HepG2 (cell line): ENCODE results near the gene ACTN4. TPM values are rescaled to one million over a fixed set of nuclear protein-coding genes. Genes with fewer than 3 reads are reported as not detected.
A peak's percentile ranks its signal among the peaks of the same experiment; 100 is the strongest.

ENCODE experiments used
- ARNT ChIP-seq: fragments of 450-650 bp; IDR thresholded peaks from 2 replicates; pipeline ENCODE4 v1.6.1; 2017
- DPF2 ChIP-seq: sonication (generic); formaldehyde crosslinking; IDR thresholded peaks from 2 replicates; pipeline ENCODE4 v1.4.0; 2020; ENCODE audit warnings: mild to moderate bottlenecking, low read depth, missing genetic modification reagents, borderline replicate concordance
- HNF4G ChIP-seq, 2 experiments: sonication (generic) in 1 of 2; formaldehyde crosslinking in 1 of 2; IDR thresholded peaks; 2 replicates each; pipeline versions ENCODE4 v1.4.0 to v1.6.1; 2011 to 2020; ENCODE audit warnings: borderline replicate concordance in 2 of 2, low read depth in 2 of 2, mild to moderate bottlenecking in 2 of 2, low read length in 1 of 2, missing genetic modification reagents in 1 of 2, moderate library complexity in 1 of 2
- KAT2B ChIP-seq: fragments of 150-350 bp; IDR thresholded peaks from 2 replicates; pipeline ENCODE4 v1.6.1; 2014; ENCODE audit warnings: low read depth, low read length, borderline replicate concordance
- PHF8 ChIP-seq: sonication (generic); formaldehyde crosslinking; IDR thresholded peaks from 2 replicates; pipeline ENCODE4 v1.5.0; 2020; ENCODE audit warnings: missing genetic modification reagents
- RXRB ChIP-seq: IDR thresholded peaks from 2 replicates; pipeline ENCODE4 v1.6.1; 2016; ENCODE audit warnings: borderline replicate concordance, missing genetic modification reagents, missing compliant biosample characterization
- SETDB1 ChIP-seq: sonication (generic); formaldehyde crosslinking; IDR thresholded peaks from 2 replicates; pipeline ENCODE4 v1.5.1; 2020; ENCODE audit warnings: missing genetic modification reagents, mild to moderate bottlenecking, borderline replicate concordance
- SMAD9 ChIP-seq: sonication (generic); formaldehyde crosslinking; IDR thresholded peaks from 2 replicates; pipeline ENCODE4 v1.5.1; 2020; ENCODE audit warnings: mild to moderate bottlenecking, missing genetic modification reagents
- SP140L ChIP-seq: sonication (generic); formaldehyde crosslinking; IDR thresholded peaks from 2 replicates; pipeline ENCODE4 v1.4.0; 2020; ENCODE audit warnings: missing genetic modification reagents, borderline replicate concordance
- ZBTB20 ChIP-seq: sonication (generic); formaldehyde crosslinking; IDR thresholded peaks from 2 replicates; pipeline ENCODE4 v1.8.1; 2023; ENCODE audit warnings: missing genetic modification reagents, low read depth, mild to moderate bottlenecking, borderline replicate concordance
- ZNF17 ChIP-seq: sonication (generic); formaldehyde crosslinking; IDR thresholded peaks from 2 replicates; pipeline ENCODE4 v1.5.0; 2020; ENCODE audit warnings: mild to moderate bottlenecking, missing genetic modification reagents
- ZNF383 ChIP-seq: sonication (generic); formaldehyde crosslinking; IDR thresholded peaks from 2 replicates; pipeline ENCODE4 v1.4.0; 2020; ENCODE audit warnings: missing genetic modification reagents, mild to moderate bottlenecking, borderline replicate concordance
- ZNF432 ChIP-seq: sonication (generic); formaldehyde crosslinking; IDR thresholded peaks from 2 replicates; pipeline ENCODE4 v1.5.0; 2020; ENCODE audit warnings: missing genetic modification reagents, mild to moderate bottlenecking, borderline replicate concordance
- ZNF512 ChIP-seq: sonication (generic); formaldehyde crosslinking; IDR thresholded peaks from 2 replicates; pipeline ENCODE4 v1.4.0; 2020; ENCODE audit warnings: mild to moderate bottlenecking, missing genetic modification reagents
- polyA plus RNA-seq, 8 experiments: library from polyadenylated mRNA; depleted of rRNA in 3 of 8; stranded (reverse) in 7 of 8; unstranded in 1 of 8; fragments of >200 nt; fragmentation: Illumina TruSeq in 4 of 8; extraction: Trizol in 4 of 8; gene quantifications; 2 replicates each; pipeline versions ENCODE4 v1.2.1 to v1.2.3, GENCODE V29; 2011 to 2016; ENCODE audit warnings: low read depth in 4 of 8, missing spikeins in 1 of 8, mixed read lengths in 1 of 8; ENCODE audit not compliant: insufficient read depth in 1 of 8
- total RNA-seq, 5 experiments: library from RNA; depleted of rRNA; stranded (reverse); fragments of >200 nt; fragmentation: Illumina TruSeq; extraction: Trizol; gene quantifications; 2 replicates each; pipeline ENCODE4 v1.2.3, GENCODE V29; 2016; ENCODE audit warnings: low read depth in 1 of 5
- TF ChIP-seq, protein P1 (sequence below): sonication (generic); formaldehyde crosslinking; IDR thresholded peaks from 2 replicates; pipeline ENCODE4; 2020; ENCODE audit warnings: missing genetic modification reagents, mild to moderate bottlenecking, borderline replicate concordance
- TF ChIP-seq, protein P2 (sequence below): sonication (generic); formaldehyde crosslinking; IDR thresholded peaks from 2 replicates; pipeline ENCODE4 v1.5.1; 2020; ENCODE audit warnings: mild to moderate bottlenecking, missing genetic modification reagents, moderate library complexity
- TF ChIP-seq, protein P3 (sequence below): sonication (generic); formaldehyde crosslinking; IDR thresholded peaks from 2 replicates; pipeline ENCODE4 v1.8.0; 2022; ENCODE audit warnings: mild to moderate bottlenecking, missing genetic modification reagents, moderate library complexity
- TF ChIP-seq, protein P4 (sequence below): fragments of 450-650 bp; IDR thresholded peaks from 2 replicates; pipeline ENCODE4 v1.6.1; 2017

The ACTN4 gene
- total and polyA plus RNA-seq, 2 of the 13 experiments (the other 11 are each of a cell fraction or from before 2014, with no cell fraction given): 171 to 192 TPM

- TF ChIP-seq, protein P1, sequence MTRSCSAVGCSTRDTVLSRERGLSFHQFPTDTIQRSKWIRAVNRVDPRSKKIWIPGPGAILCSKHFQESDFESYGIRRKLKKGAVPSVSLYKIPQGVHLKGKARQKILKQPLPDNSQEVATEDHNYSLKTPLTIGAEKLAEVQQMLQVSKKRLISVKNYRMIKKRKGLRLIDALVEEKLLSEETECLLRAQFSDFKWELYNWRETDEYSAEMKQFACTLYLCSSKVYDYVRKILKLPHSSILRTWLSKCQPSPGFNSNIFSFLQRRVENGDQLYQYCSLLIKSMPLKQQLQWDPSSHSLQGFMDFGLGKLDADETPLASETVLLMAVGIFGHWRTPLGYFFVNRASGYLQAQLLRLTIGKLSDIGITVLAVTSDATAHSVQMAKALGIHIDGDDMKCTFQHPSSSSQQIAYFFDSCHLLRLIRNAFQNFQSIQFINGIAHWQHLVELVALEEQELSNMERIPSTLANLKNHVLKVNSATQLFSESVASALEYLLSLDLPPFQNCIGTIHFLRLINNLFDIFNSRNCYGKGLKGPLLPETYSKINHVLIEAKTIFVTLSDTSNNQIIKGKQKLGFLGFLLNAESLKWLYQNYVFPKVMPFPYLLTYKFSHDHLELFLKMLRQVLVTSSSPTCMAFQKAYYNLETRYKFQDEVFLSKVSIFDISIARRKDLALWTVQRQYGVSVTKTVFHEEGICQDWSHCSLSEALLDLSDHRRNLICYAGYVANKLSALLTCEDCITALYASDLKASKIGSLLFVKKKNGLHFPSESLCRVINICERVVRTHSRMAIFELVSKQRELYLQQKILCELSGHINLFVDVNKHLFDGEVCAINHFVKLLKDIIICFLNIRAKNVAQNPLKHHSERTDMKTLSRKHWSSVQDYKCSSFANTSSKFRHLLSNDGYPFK (CRISPR knock-in tag): no peak
- TF ChIP-seq PHF8 (CRISPR knock-in tag) (no peak), ZNF383 (CRISPR knock-in tag) (no peak), HNF4G (IDR thresholded peaks at IDR 0.05; ENCODE audit: borderline replicate concordance, low read depth, low read length) (no peak), HNF4G (CRISPR knock-in tag; IDR thresholded peaks at IDR 0.05; ENCODE audit: borderline replicate concordance, low read depth) (no peak), ARNT (no peak), DPF2 (CRISPR knock-in tag) (no peak), SETDB1 (CRISPR knock-in tag) (no peak), SMAD9 (CRISPR knock-in tag) (no peak), ZNF432 (CRISPR knock-in tag) (no peak), KAT2B (no peak), ZNF512 (CRISPR knock-in tag) (peak; percentile 27; the same call in 1 of the 2 replicates), SP140L (CRISPR knock-in tag) (no peak), ZNF17 (CRISPR knock-in tag) (no peak), RXRB (CRISPR knock-in tag) (no peak), ZBTB20 (CRISPR knock-in tag) (no peak)
- TF ChIP-seq, protein P2, sequence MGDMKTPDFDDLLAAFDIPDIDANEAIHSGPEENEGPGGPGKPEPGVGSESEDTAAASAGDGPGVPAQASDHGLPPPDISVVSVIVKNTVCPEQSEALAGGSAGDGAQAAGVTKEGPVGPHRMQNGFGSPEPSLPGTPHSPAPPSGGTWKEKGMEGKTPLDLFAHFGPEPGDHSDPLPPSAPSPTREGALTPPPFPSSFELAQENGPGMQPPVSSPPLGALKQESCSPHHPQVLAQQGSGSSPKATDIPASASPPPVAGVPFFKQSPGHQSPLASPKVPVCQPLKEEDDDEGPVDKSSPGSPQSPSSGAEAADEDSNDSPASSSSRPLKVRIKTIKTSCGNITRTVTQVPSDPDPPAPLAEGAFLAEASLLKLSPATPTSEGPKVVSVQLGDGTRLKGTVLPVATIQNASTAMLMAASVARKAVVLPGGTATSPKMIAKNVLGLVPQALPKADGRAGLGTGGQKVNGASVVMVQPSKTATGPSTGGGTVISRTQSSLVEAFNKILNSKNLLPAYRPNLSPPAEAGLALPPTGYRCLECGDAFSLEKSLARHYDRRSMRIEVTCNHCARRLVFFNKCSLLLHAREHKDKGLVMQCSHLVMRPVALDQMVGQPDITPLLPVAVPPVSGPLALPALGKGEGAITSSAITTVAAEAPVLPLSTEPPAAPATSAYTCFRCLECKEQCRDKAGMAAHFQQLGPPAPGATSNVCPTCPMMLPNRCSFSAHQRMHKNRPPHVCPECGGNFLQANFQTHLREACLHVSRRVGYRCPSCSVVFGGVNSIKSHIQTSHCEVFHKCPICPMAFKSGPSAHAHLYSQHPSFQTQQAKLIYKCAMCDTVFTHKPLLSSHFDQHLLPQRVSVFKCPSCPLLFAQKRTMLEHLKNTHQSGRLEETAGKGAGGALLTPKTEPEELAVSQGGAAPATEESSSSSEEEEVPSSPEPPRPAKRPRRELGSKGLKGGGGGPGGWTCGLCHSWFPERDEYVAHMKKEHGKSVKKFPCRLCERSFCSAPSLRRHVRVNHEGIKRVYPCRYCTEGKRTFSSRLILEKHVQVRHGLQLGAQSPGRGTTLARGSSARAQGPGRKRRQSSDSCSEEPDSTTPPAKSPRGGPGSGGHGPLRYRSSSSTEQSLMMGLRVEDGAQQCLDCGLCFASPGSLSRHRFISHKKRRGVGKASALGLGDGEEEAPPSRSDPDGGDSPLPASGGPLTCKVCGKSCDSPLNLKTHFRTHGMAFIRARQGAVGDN (CRISPR knock-in tag): peak; percentile 31; the same call in 1 of the 2 replicates
- TF ChIP-seq, protein P3, sequence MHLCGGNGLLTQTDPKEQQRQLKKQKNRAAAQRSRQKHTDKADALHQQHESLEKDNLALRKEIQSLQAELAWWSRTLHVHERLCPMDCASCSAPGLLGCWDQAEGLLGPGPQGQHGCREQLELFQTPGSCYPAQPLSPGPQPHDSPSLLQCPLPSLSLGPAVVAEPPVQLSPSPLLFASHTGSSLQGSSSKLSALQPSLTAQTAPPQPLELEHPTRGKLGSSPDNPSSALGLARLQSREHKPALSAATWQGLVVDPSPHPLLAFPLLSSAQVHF (CRISPR knock-in tag): no peak
- TF ChIP-seq, protein P4, sequence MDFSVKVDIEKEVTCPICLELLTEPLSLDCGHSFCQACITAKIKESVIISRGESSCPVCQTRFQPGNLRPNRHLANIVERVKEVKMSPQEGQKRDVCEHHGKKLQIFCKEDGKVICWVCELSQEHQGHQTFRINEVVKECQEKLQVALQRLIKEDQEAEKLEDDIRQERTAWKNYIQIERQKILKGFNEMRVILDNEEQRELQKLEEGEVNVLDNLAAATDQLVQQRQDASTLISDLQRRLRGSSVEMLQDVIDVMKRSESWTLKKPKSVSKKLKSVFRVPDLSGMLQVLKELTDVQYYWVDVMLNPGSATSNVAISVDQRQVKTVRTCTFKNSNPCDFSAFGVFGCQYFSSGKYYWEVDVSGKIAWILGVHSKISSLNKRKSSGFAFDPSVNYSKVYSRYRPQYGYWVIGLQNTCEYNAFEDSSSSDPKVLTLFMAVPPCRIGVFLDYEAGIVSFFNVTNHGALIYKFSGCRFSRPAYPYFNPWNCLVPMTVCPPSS: no peak
Observed at GRCh38 chr19:38650172-38650775, 2.8 kb downstream of the ACTN4 start (continued).
